Erythroblast (primary cell): ENCODE measurements around the gene CALCR.

Source experiments
- GATA1 ChIP-seq: IDR thresholded peaks from 2 replicates; pipeline ENCODE4 v1.6.1; 2011; ENCODE audit warnings: low read depth, mild to moderate bottlenecking, control low read depth, low read length, moderate library complexity
- POLR2A ChIP-seq: IDR thresholded peaks from 2 replicates; pipeline ENCODE4 v1.6.1; 2011; ENCODE audit warnings: mild to moderate bottlenecking, low read length

- TF ChIP-seq POLR2A = no peak
- no peak for TF ChIP-seq GATA1
These were observed 148.3 kb downstream of the CALCR start for GRCh38 chr7:93426155-93426696.
